GM19035 (cell line): ENCODE results near the gene MOSPD3.
"Not testable (repeated sequence)": the region's sequence is repeated elsewhere in the genome, so short reads cannot be mapped to it uniquely, and the experiment has no call there.

ENCODE experiments used
- ATAC-seq: cut with Tn5 transposase; IDR thresholded peaks from one replicate; pipeline ENCODE4 v1.9.1; 2021; ENCODE audit not compliant: unreplicated experiment

MOSPD3 gene

DNA sequence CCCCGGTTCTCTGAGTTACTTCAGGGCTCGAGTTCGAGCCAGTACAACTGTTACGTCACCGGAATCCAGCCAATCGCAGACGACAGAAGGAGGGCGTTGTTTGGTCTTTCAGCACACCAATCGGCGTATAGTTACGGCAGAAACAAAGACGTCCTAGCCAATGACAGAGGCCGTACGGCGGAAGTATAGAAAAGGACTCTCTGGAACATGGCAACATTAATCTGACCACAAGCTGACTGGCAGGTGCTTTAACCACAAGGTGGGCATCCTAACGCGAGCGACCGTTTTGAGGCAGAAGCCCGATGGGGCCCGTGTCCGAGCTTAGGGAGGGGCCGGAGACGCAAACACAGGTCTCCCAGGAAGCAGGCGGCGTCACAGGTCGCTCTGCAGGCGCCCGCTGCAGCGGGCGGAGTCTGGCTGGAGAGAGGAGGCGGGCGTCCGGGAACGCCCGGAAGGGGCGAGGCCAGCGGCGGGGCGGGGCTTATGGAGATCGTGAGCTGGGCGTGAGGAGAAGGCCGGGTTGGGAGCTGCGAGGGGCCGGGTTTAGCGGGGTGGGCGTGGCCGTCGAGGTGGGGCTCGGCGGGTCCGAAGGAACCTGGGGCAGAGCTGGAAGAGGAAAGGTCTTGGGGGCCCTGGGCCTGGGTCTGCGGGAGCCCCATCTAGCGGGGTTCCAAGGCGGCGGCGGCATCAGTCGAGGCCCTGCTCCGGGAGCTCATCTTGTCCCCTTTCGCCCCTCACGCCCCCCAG is at the start of gene MOSPD3:
Gene MOSPD3 (plus strand): TSS at position 558 of the 747 bp plus-strand sequence. CDS start 252 bp downstream, outside the sequence.
- ATAC-seq: peak; percentile 91

DNA sequence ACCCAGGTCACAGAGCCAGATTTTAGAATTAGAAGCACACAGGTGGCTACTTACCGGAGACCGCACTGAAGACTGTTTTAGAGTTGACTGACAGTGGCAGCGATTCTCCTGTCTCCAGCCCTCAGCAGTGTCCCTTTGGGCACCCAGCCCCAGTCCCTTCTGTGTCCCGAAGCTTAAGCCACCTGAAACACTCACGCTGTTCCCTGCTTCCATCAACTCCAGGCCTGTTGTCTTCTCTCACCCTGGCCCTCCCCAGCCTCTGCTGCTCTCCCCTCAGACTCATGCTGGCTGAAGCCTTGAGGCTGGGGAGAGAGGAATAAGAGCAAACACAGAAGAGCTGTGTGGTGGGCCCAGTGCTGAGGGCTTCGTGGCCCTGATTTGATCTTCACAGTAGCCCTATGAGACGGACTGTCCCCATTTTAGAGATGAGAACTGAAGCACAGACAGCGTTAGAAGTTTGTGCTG is 49.2 kb upstream of the MOSPD3 start:
- ATAC-seq: no peak

- ATAC-seq: no peak
These were observed 48.4 kb upstream of the MOSPD3 start for GRCh38 chr7:100563809-100564400.

DNA sequence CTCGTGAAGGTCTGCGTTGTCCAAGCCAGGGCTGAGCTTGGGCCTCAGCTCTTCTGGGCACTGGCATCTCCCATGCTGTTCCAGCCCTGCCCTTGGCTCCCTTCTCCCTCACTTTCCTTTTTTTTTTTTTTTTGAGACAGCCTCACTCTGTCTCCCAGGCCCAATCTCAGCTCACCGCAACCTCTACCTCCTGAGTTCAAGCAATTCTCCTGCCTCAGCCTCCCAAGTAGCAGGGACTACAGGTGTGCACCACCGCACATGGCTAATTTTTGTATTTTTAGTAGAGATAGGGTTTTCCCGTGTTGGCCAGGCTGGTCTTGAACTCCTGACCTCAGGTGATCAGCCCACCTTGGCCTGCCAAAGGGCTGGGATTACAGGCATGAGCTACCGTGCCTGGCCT is 47.9 kb upstream of the MOSPD3 start:
- ATAC-seq: not testable (repeated sequence)

DNA sequence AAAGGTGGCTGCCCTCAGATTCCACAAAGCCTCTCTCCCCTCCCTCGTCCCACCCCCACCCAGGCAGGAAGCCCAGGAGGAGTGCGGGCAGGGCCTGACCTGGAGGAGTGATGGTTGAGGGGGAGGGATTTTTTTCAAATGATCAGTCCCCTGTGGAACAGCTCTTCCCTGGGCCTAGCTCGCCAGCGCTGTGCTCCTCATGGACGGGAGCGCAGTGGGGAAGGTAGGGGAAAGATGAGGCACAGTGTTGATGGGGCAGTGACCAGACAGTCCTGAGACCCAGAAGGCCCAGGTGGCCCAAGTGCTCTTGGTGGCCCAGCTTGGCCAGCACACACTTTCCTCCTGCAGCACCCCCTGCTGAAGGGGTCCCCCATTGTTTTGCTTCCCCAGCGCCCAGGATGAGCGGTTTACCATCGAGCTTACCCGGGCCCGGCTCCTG is 47.2 kb upstream of the MOSPD3 start:
- no peak for ATAC-seq

DNA sequence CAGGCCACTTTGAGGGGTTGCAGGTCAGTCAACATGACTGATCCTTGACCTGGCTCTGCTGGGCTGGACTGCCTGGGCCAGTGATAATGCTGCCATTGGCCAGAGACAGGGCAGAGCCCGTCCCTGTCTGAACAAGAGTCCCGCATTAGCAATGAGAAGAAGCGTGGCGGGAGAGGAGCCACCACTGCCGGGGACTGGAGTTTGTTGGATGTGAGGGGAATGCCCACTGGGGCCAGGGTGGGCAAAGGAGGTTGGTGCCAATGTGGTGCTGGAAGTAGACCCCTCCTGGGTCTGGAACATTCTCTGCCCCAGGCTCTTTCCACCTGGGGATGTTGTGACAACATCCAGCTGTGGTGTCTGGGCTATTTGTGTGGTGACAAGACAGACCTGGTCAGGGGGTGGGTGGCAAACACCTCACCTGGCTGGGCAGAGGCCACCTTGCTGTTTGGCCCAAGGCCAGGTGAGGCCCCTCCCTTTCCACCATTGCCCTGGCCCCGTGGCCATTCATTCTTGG is 46.3 kb upstream of the MOSPD3 start:
- no peak for ATAC-seq

DNA sequence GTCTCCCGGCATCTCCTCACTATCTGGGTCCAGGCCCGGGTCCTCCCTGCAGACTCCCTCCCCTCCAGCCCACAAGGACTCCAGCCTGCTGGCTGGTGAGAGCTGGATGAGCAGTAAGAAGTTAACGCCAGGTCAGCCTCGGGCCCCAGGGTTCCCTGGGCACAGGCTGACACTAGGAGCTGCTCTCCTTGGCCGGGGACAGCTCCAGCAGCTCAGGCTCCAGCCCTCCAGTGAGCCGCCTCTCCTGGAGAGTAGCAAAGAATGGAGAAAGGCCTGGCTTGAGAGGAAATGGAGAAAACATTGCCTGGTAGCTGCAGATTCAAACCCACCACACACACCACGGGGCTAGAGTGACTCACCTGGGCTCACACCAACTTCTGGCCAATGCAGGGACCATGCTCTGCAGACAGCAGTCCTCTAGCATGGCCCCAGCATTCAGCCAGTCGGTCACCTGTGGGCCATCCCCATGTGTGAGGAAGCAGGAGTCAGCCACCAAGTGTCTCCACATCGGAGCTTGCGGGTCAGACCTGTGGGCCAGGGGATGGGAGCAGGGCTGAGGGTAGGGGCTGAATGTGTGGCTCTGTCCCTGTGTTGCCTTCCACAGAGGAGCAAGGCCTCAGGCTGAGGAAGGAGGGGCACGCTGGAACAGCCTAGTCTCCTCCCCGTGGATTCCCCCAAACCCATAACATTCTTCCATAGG is 45.2 kb upstream of the MOSPD3 start:
- ATAC-seq: no peak

GRCh38 chr7:100567751-100568175 is 44.6 kb upstream of the MOSPD3 start:
- no peak for ATAC-seq

GRCh38 chr7:100568176-100568895 is 44.0 kb upstream of the MOSPD3 start:
- ATAC-seq: no peak

DNA sequence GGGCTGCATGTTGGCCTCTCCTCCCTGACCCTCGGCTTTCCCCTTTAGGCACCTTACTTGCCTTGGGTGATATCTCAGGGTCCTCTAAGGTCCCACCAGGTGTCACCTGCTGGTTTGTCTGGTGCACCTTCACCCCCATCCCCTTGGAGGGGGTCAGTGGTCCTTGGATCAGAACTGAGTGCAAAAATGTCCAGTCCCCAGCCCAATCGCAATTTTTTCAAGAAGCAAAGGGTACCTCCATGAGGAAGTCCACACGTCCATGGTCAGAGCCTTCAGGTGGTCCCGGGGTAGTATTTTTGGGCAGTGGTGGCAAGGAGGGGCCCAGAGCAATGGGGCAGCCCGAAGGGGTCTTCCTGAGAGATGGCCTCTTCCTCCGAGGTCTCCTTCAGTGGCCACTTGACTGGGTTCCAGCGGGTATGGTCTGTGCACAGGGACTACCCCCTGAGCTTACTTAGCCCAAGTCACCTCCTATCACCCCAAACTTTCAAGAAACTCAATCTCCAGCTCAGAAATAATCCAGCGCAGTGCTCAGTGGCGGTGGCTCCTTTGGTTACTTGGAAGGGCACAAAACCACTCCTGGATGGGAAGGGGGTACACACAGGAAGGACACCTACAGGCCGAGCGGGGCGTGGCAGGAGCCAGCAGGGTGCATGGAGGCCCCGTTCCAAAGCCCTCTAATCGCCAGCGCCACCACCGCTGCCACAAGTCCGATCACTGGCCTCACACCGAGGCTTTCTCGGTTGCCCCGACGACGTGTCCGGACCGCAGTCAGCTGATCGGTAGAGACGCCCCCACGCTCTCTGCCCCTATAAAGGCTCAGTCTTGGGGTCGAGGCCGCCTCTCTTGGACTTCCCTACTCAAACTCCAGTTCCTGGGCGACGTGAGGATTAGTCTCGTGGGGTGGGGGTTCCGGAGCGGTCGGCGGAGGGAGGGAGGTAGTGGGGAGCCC is 43.2 kb upstream of the MOSPD3 start:
- ATAC-seq: no peak

- ATAC-seq: no peak
These were observed 41.1 kb upstream of the MOSPD3 start for GRCh38 chr7:100570954-100571828.

DNA sequence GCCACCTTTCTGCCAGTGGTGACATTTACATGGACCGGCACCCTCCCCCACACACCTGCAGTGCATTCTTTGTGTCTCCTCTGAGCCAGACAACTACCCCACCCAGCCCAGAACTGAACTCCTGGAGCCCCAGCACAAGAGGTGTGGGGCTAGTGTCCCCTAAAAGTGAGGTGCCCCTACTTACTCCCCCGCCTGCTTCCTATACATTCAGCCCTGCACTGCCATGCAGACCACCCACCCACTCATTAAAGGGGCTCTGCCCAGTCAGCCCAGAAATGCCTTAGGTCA is 40.6 kb upstream of the MOSPD3 start:
- no peak for ATAC-seq

DNA sequence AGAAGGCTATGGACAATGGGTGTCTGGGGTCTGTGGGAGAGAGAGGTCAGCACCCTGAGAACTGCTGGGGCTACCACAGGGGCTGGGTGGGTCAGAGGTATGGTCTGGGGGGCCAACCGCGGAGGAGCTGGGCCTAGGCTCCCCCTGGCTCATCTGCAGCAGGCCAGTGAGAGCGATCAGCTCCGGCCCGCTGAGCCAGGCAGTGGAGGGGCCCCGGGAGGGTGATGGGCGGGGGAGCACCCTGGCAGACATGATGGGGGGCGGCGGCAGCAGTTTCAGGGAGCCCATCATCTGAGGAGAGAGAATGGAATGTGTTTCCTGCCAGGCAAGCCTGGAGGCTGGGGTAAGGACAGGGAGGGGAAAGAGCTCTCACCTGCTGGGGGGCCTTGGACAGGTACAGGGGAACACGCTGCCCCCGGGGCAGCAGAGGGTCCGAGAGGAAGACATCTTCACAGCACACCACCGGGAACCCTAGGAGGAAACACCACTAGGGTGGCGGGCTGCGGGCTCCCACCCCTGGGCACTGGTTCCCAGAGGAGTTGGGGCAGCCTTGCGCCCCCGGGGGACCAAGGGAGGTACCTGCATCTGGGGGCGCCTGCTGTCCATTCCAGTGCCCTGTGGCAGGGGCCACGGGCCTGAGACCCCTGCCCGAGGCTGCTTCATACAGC is 39.9 kb upstream of the MOSPD3 start:
- no peak for ATAC-seq

- no peak for ATAC-seq
These were observed 39.2 kb upstream of the MOSPD3 start for GRCh38 chr7:100572949-100573675.

DNA sequence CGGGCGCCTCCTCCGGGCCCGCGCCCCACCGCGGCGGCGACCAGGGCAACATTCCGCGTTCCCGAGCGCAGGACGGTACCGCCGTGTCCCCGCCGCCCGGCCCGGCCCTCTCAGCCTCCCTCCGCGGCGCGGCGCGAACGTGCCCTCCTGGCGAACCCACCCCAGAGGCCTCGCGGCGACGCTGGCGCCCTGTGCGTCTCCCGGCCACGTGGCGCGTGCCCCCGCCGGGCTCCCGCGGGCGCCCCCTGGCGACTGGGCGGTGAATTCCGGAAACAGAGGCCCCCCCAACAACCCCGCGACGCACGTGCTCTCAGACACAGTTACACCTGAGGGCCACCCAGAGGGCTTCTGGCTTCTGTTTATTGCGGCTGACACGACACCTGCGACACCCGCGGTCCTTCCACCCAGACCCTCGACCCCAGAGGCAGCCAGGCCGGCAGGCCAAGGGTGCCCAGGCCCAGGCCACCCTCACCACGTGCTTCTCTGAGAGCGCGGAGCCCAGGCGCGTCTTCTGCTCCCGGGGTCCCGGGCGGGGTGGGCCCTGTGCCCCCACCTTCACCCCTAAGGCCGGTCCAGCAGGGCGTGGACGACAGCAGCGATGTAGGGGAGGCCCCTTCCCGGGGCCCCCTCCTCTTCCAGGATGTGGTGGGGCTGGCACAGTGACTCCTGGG is 38.5 kb upstream of the MOSPD3 start, which contains the start of gene SAP25:
Gene SAP25 (minus strand): TSS at position 210 of the 671 bp plus-strand sequence. CDS start 158 bp downstream, at position 52.
- no peak for ATAC-seq

DNA sequence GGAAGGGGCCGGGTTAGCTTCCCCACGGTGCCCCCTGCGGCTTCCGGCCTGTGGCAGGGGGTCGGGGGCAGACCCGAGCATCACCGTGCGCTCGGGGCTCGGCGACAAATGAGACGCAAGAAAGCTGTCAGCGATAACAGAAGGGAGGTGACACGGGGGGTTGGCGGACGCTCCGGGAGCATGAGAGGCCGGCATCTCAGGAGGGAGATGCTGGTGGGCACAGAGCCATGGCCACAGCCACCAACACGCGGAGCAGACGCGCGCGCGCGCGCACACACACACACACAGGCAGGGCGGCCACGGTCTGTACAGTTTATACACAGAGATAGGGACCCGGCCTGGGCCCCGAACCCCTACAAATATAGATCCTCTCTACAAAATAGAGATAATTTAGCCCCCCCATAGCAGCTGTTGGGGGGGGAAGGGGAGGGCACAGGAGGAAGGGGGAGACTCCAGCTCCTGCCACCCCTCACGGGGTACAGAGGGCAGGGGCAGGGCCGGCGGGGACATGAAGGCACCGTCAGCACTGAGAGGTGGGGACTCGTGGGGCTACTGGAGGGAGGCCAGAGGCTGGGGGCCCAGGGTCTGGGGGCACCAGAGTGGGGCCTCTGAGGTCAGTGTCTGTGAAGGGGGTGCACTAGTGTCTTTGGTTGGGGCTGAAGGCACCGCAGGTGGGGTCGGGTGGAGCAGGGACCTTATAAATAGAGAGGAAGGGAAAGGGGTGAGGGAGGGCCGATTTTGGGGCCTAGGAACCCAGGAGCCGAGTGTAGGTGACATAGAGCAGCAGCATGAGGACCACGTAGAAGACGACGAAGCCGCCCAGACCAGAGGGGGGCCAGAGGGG is 37.8 kb upstream of the MOSPD3 start:
- ATAC-seq: no peak
